ENCODE data around the gene TMEM39A.

- no peak for TF ChIP-seq CTCF (conservative IDR thresholded peaks at IDR 0.05; ENCODE audit: low read depth, low read length)
- TF ChIP-seq ELK1 (IDR thresholded peaks at IDR 0.05; ENCODE audit: borderline replicate concordance, low read depth, low read length): no peak
- no peak for TF ChIP-seq POLR2A (IDR thresholded peaks at IDR 0.05; ENCODE audit: low read depth, low read length)
- no peak for TF ChIP-seq RCOR1 (IDR thresholded peaks at IDR 0.05; ENCODE audit: insufficient replicate concordance, low read length)
- no peak for TF ChIP-seq MAFK (IDR thresholded peaks at IDR 0.05; ENCODE audit: low read depth, low read length)
Measured at GRCh38 chr3:119400466-119400865, 62.9 kb downstream of the TMEM39A start.

Data from IMR-90 (cell line).